Natural killer cell (primary cell): ENCODE results near the gene WFDC1. TPM values are rescaled to one million over a fixed set of nuclear protein-coding genes. Genes with fewer than 3 reads are reported as not detected.

Experiments
- ATAC-seq, 3 donors: fragments of 150-1000 bp in 2 of 3; fragments of 200-7000 bp in 1 of 3; cut with Tn5 transposase; 1 replicate in 1 of 3; 2 replicates in 2 of 3; pipeline ENCODE4 v1.10.0; 2021; ENCODE audit warnings: mild to moderate bottlenecking in 2 of 3, moderate library complexity in 2 of 3
- DNase-seq, 2 donors: peaks; one replicate each; pipeline versions ENCODE4 v3.0.0 to v3.0.0-alpha.2; 2013 to 2021; ENCODE audit warnings: mixed read lengths in 1 of 2
- H3K27ac ChIP-seq: one replicate; pipeline ENCODE4 v1.5.1; 2013; ENCODE audit warnings: mild to moderate bottlenecking, low read length
- H3K27me3 ChIP-seq: one replicate; pipeline ENCODE4 v1.6.1; 2013; ENCODE audit warnings: low read length; ENCODE audit not compliant: control insufficient read depth, insufficient read depth
- H3K36me3 ChIP-seq: one replicate; pipeline ENCODE4 v1.6.1; 2013; ENCODE audit warnings: low read length; ENCODE audit not compliant: control insufficient read depth, insufficient read depth
- H3K4me1 ChIP-seq: one replicate; pipeline ENCODE4 v1.6.1; 2013; ENCODE audit warnings: low read length; ENCODE audit not compliant: control insufficient read depth, insufficient read depth
- H3K4me3 ChIP-seq: one replicate; pipeline ENCODE4 v1.5.1; 2013; ENCODE audit warnings: low read length
- H3K9me3 ChIP-seq: one replicate; pipeline ENCODE4 v1.6.1; 2013; ENCODE audit warnings: low read length; ENCODE audit not compliant: control insufficient read depth, insufficient read depth
- H3K27ac Mint-ChIP-seq, 2 donors: one replicate each; pipeline ENCODE4 v1.8.0; 2022; ENCODE audit warnings: mild to moderate bottlenecking in 2 of 2, mixed read lengths in 2 of 2, moderate library complexity in 1 of 2
- H3K27me3 Mint-ChIP-seq, 2 donors: one replicate each; pipeline ENCODE4 v1.8.0; 2022; ENCODE audit warnings: low read depth in 2 of 2, mixed read lengths in 2 of 2
- H3K36me3 Mint-ChIP-seq: one replicate; pipeline ENCODE4 v1.8.0; 2022; ENCODE audit warnings: mixed read lengths
- H3K4me1 Mint-ChIP-seq, 2 donors: one replicate each; pipeline ENCODE4 v1.8.0; 2022; ENCODE audit warnings: mixed read lengths in 2 of 2
- H3K4me3 Mint-ChIP-seq: one replicate; pipeline ENCODE4 v1.8.0; 2022; ENCODE audit warnings: mild to moderate bottlenecking, moderate library complexity, mixed read lengths
- H3K9me3 Mint-ChIP-seq, 2 donors: one replicate each; pipeline ENCODE4 v1.8.0; 2022; ENCODE audit warnings: mixed read lengths in 2 of 2
- CTCF ChIP-seq: fragments of 200-600 bp; IDR thresholded peaks from one replicate; pipeline ENCODE4 v1.8.0; 2022; ENCODE audit warnings: antibody characterized with exemption
- WGBS: methylation state at CpG from one replicate; pipeline ENCODE4 v1.1.7; 2013; ENCODE audit warnings: missing lambda C conversion rate; ENCODE audit not compliant: insufficient coverage; 5-methylcytosine and 5-hydroxymethylcytosine counted together
- intact Hi-C: fragments of 100-400 bp; cut with micrococcal nuclease; formaldehyde crosslinking; loops from one replicate; pipeline ENCODE4 v1.14.2; 2022
- total RNA-seq, 4 donors: library from RNA; stranded (reverse); fragments of 120-200 nt in 1 of 4; gene quantifications; one replicate each; pipeline versions ENCODE4 v1.2.3 to v1.2.4, GENCODE V29; 2013 to 2022

WFDC1 gene
- total RNA-seq, 3 donors from 2014 or later (not counting 1 experiment from before 2014, with no cell fraction given), result not detected

- no peak overlapping the region for H3K27ac Mint-ChIP-seq
- no peak for TF ChIP-seq CTCF
- no peaks in the 10 kb centered on the region for H3K9me3 Mint-ChIP-seq
- no peaks in the 10 kb centered on the region for H3K27me3 Mint-ChIP-seq
- ATAC-seq (no peak), DNase-seq (no peak)
- Histone ChIP-seq H3K36me3 (no peaks in the 10 kb centered on the region), H3K4me1 (no peaks in the 10 kb centered on the region), H3K9me3 (no peaks in the 10 kb centered on the region), H3K4me3 (no peak overlapping the region), H3K27ac (no peak overlapping the region), H3K27me3 (no peaks in the 10 kb centered on the region)
- intact Hi-C loops, result no loop called here
- H3K4me1 Mint-ChIP-seq, result no peaks in the 10 kb centered on the region
- no peak overlapping the region for H3K4me3 Mint-ChIP-seq
- no peaks in the 10 kb centered on the region for H3K36me3 Mint-ChIP-seq
- WGBS, result 46% methylated on average over 2 of the region's 2 CpGs
Measured at GRCh38 chr16:84324434-84325262, 30.0 kb downstream of the WFDC1 start.

- no peaks in the 10 kb centered on the region for H3K27me3 ChIP-seq
- 80% methylated on average over 1 of the region's 2 CpGs for WGBS
- no peak overlapping the region for H3K27ac ChIP-seq
- H3K4me1 Mint-ChIP-seq, result no peaks in the 10 kb centered on the region
- no peak overlapping the region for H3K27ac Mint-ChIP-seq
- no peaks in the 10 kb centered on the region for H3K9me3 ChIP-seq
- no peak overlapping the region for H3K4me3 ChIP-seq
- H3K36me3 Mint-ChIP-seq, result no peaks in the 10 kb centered on the region
- intact Hi-C loops, result no loop called here
- no peaks in the 10 kb centered on the region for H3K36me3 ChIP-seq
- no peaks in the 10 kb centered on the region for H3K4me1 ChIP-seq
- no peak for TF ChIP-seq CTCF
- ATAC-seq, result no peak
- no peak for DNase-seq
- H3K9me3 Mint-ChIP-seq, result no peaks in the 10 kb centered on the region
- no peaks in the 10 kb centered on the region for H3K27me3 Mint-ChIP-seq
- H3K4me3 Mint-ChIP-seq, result no peak overlapping the region
Measured at GRCh38 chr16:84326545-84326944, 31.9 kb downstream of the WFDC1 start.

GRCh38 chr16:84327926-84328505, 33.3 kb downstream of the WFDC1 start:
- Histone ChIP-seq H3K4me3 (no peak overlapping the region), H3K4me1 (no peaks in the 10 kb centered on the region), H3K36me3 (no peaks in the 10 kb centered on the region), H3K9me3 (no peaks in the 10 kb centered on the region), H3K27me3 (no peaks in the 10 kb centered on the region), H3K27ac (no peak overlapping the region)
- DNase-seq (no peak), ATAC-seq (no peak)
- H3K4me1 Mint-ChIP-seq, result no peaks in the 10 kb centered on the region
- no peak overlapping the region for H3K27ac Mint-ChIP-seq
- H3K9me3 Mint-ChIP-seq, result no peaks in the 10 kb centered on the region
- 78% methylated on average over 13 of the region's 13 CpGs for WGBS
- no peaks in the 10 kb centered on the region for H3K36me3 Mint-ChIP-seq
- intact Hi-C loops, result no loop called here
- no peak overlapping the region for H3K4me3 Mint-ChIP-seq
- no peak for TF ChIP-seq CTCF
- no peaks in the 10 kb centered on the region for H3K27me3 Mint-ChIP-seq
